HG03565 (cell line): ENCODE measurements around the gene APOM.

Source experiments
- ATAC-seq: cut with Tn5 transposase; IDR thresholded peaks from one replicate; pipeline ENCODE4 v1.9.1; 2021; ENCODE audit warnings: mild to moderate bottlenecking, moderate library complexity; ENCODE audit not compliant: unreplicated experiment

Gene APOM

DNA sequence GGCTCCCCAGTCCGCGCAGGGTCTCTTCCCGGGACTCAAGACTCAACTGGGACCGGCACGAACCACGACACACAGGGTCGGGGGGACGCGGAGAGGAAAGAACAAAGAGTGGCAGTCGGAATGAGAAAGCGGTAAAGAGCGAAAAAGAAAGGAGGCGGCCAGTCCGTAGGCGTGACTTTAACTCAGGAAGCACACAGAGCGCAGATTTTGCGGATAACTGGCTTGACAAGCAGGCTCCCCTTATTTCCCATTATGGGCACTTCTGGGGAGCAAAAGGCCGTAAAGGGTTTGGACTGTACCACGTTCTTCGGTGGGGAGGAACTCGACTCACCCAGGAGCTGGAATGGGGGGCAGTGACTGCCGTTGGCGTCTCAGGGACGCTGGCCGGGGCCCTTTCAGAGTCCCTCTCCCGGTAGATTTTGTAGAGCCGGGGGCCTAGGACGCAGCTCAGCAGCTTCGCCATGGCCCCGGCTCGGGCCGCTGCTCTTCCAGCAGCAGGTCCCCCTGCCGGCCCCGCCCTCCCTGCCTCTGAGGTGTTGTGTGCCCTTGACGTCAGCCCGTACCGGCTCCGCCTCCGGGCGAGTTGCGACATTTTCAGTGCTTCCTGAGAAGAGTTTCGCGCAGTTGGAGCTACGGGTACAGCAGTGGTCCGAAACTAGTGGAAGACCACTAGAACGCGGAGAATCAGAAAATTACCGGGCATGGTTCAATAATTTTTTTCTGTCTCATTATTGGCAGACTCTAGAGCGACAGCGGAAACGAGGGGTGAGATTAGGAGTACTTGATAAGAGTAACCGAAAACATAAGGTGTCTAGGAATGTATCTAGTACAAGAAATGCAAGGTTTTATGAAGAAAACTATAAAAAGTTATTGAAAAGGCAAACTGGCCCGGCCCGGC is 47.4 kb downstream of the APOM start, which contains the start of gene ABHD16A:
TSS of gene ABHD16A (minus strand) at position 506 of the 898 bp plus-strand sequence. CDS start at position 463, 43 bp downstream.
- ATAC-seq, result peak; percentile 80

DNA sequence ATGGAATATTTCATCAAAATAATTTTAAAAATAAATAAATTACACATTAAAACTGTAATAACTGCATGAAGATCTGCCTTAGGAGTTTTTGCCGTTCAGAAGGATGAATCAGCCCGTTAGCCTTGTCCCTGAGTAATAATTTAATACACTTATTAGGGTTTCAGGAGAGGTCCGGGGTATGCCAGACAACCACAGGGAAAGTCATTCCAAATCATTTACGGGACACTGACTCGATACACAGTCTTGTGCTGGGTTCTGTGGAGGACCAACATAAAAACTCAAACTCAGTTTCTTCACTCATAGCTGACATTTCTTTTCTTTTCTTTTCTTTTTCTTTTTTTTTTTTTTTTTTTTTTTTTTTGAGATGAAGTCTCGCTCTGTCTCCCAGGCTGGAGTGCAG is 50.2 kb downstream of the APOM start:
- no peak for ATAC-seq

DNA sequence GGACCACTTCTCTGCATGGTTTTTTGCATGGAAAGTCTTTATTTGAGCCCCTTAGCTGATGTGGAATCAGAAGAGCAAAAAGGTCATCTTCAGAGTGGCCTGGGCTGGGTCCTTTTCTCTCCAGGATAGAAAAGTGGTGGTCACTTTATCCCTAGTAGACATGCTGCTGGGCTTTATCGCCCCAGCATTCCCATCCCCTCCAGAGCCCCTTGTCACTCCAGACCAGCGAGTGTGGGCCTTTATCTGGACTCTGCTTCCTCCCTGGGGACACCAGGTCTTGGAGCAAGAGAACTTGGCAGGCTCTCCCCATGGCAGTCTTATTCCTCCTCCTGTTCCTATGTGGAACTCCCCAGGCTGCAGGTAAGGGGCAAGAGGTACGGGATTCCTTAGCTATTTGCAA is 50.9 kb downstream of the APOM start, which contains the start of gene LY6G6F:
TSS of gene LY6G6F (plus strand) at position 268 of the 400 bp plus-strand sequence. CDS start at position 309, 41 bp downstream.
- ATAC-seq, result no peak

DNA sequence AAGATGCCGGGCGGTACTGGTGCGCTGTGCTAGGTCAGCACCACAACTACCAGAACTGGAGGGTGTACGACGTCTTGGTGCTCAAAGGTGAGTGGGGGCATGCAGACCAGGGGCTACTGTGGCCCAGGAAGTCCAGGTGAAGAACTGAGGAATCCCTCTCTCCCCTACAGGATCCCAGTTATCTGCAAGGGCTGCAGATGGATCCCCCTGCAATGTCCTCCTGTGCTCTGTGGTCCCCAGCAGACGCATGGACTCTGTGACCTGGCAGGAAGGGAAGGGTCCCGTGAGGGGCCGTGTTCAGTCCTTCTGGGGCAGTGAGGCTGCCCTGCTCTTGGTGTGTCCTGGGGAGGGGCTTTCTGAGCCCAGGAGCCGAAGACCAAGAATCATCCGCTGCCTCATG is 52.0 kb downstream of the APOM start:
- no peak for ATAC-seq
